Measurements from ENCODE around the gene AFF3.

DNA sequence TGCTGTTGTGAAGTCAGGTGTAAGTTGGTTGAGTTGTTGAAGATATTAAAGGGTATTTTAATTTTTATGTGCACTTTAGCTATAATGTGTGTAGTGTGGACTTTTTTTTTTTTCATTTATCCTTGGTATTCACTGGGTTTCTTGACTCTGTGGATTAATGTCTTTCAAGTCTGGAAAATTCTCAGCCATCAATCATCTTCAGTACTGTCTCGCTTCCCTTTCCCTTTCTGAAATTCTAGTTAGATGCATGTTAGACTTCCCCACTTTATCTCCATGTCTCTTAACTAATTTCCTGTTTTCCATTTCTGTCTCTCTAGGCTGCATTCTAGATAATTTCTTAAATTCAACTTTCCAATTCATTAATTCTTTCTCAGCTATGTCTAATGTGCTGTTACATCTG is 404.9 kb downstream of the AFF3 start:
- TF ChIP-seq, protein P1, sequence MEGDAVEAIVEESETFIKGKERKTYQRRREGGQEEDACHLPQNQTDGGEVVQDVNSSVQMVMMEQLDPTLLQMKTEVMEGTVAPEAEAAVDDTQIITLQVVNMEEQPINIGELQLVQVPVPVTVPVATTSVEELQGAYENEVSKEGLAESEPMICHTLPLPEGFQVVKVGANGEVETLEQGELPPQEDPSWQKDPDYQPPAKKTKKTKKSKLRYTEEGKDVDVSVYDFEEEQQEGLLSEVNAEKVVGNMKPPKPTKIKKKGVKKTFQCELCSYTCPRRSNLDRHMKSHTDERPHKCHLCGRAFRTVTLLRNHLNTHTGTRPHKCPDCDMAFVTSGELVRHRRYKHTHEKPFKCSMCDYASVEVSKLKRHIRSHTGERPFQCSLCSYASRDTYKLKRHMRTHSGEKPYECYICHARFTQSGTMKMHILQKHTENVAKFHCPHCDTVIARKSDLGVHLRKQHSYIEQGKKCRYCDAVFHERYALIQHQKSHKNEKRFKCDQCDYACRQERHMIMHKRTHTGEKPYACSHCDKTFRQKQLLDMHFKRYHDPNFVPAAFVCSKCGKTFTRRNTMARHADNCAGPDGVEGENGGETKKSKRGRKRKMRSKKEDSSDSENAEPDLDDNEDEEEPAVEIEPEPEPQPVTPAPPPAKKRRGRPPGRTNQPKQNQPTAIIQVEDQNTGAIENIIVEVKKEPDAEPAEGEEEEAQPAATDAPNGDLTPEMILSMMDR (conservative IDR thresholded peaks at IDR 0.05; ENCODE audit: low read depth, low read length), result no peak
- no peak for TF ChIP-seq POLR2A (IDR thresholded peaks at IDR 0.05; ENCODE audit: low read depth, low read length)
- no peak for TF ChIP-seq RCOR1 (IDR thresholded peaks at IDR 0.05; ENCODE audit: insufficient replicate concordance, low read length)
- TF ChIP-seq, protein P2, sequence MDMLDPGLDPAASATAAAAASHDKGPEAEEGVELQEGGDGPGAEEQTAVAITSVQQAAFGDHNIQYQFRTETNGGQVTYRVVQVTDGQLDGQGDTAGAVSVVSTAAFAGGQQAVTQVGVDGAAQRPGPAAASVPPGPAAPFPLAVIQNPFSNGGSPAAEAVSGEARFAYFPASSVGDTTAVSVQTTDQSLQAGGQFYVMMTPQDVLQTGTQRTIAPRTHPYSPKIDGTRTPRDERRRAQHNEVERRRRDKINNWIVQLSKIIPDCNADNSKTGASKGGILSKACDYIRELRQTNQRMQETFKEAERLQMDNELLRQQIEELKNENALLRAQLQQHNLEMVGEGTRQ (IDR thresholded peaks at IDR 0.05; ENCODE audit: low read depth, low read length), result no peak
- no peak for TF ChIP-seq CHD1 (IDR thresholded peaks at IDR 0.05; ENCODE audit: low read depth, low read length)
- TF ChIP-seq MAZ (IDR thresholded peaks at IDR 0.05; ENCODE audit: borderline replicate concordance, low read depth, low read length), result no peak
- no peak for TF ChIP-seq RAD21 (IDR thresholded peaks at IDR 0.05; ENCODE audit: low read length)
- TF ChIP-seq MXI1 (IDR thresholded peaks at IDR 0.05; ENCODE audit: borderline replicate concordance, low read depth, low read length), result no peak
- TF ChIP-seq, protein P3, sequence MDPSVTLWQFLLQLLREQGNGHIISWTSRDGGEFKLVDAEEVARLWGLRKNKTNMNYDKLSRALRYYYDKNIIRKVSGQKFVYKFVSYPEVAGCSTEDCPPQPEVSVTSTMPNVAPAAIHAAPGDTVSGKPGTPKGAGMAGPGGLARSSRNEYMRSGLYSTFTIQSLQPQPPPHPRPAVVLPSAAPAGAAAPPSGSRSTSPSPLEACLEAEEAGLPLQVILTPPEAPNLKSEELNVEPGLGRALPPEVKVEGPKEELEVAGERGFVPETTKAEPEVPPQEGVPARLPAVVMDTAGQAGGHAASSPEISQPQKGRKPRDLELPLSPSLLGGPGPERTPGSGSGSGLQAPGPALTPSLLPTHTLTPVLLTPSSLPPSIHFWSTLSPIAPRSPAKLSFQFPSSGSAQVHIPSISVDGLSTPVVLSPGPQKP (IDR thresholded peaks at IDR 0.05; ENCODE audit: borderline replicate concordance, low read depth, low read length), result no peak
- TF ChIP-seq MAFK (IDR thresholded peaks at IDR 0.05; ENCODE audit: low read depth, low read length), result no peak

All from IMR-90 (cell line).